AG09309 (cell line): ENCODE data around the gene URI1.

Experiments used
- DNase-seq: peaks from one replicate; pipeline ENCODE4 v3.0.0-alpha.2; 2010; ENCODE audit warnings: low read depth
- H3K4me3 ChIP-seq: 2 replicates; pipeline ENCODE4 v1.5.1; 2011; ENCODE audit warnings: mild to moderate bottlenecking, low read depth, low read length, moderate library complexity; ENCODE audit not compliant: control insufficient read depth
- TF ChIP-seq, protein P1 (sequence below): IDR thresholded peaks from 2 replicates; pipeline ENCODE4 v1.5.1; 2011; ENCODE audit warnings: mild to moderate bottlenecking, low read depth, low read length, inconsistent platforms; ENCODE audit not compliant: insufficient read depth, control insufficient read depth; ENCODE audit errors: missing control alignments

Gene URI1

DNA sequence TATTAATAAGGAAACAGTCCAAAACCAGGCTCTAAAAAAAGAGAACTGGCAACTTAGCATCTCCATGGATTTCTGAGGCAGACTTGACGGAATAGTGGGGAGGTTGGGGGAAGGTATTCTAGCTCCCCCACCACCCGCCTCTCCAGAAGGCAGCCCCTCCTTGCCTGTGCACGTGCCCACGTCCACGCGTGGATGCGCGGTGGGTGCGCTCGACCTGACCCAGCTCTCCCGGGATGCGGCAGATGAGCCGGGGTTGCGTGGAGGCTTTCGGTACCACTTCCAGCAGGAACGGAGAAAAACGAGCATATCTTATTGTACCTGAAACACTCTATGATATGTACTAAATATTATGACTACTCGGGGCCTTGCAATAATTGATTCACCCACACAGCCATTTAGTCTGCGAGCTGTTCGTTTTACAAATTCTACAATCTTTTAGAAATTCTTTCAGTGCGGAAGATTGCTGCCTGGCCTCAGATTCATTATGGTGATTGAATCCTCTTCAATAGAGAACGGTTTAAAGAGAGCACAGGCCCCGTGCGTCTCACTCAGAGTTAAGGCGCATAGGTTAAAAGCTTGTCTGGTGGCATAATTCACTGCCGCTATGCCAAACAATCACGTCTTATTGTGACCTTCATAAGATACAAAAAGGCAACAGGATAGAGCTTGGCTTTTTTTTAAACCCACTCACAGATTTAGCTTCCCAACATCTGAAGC is 117.9 kb downstream of the URI1 start:
- TF ChIP-seq, protein P1, sequence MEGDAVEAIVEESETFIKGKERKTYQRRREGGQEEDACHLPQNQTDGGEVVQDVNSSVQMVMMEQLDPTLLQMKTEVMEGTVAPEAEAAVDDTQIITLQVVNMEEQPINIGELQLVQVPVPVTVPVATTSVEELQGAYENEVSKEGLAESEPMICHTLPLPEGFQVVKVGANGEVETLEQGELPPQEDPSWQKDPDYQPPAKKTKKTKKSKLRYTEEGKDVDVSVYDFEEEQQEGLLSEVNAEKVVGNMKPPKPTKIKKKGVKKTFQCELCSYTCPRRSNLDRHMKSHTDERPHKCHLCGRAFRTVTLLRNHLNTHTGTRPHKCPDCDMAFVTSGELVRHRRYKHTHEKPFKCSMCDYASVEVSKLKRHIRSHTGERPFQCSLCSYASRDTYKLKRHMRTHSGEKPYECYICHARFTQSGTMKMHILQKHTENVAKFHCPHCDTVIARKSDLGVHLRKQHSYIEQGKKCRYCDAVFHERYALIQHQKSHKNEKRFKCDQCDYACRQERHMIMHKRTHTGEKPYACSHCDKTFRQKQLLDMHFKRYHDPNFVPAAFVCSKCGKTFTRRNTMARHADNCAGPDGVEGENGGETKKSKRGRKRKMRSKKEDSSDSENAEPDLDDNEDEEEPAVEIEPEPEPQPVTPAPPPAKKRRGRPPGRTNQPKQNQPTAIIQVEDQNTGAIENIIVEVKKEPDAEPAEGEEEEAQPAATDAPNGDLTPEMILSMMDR: no peak
- DNase-seq: no peak
- H3K4me3 ChIP-seq: no peak overlapping the region

DNA sequence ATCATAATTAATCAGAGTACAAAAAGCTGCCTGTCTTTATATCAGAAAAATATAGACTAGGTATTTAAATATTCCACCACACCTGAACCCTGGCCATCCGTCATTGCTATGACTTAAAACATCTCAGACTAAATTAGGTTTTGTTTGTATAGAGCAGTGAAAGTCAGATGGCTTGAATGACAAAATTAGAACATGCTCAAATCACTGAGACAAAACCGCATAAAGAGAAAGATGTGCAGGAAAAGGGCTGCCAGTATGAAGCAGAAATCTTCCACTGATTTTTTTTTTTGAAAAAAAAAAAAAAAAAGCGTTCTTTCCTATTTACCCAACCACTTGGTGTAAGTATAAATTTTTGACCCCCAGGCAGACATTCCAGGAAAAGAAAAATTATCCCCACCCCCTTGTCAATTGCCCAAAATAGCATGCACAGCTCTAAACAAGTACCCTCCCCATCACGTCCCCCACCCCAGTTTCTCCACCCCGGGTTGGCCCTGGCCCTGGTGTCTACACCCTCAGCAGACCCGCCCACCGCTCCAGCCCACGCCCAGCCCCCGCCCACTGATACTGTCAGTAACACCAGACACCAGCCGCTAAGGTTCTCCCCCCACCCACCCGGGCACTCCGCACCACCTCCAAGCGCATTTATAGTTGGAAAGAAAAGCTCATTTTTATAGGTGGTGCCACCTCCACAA is 118.6 kb downstream of the URI1 start:
- TF ChIP-seq, protein P1: no peak
- no peak overlapping the region for H3K4me3 ChIP-seq
- DNase-seq: no peak

DNA sequence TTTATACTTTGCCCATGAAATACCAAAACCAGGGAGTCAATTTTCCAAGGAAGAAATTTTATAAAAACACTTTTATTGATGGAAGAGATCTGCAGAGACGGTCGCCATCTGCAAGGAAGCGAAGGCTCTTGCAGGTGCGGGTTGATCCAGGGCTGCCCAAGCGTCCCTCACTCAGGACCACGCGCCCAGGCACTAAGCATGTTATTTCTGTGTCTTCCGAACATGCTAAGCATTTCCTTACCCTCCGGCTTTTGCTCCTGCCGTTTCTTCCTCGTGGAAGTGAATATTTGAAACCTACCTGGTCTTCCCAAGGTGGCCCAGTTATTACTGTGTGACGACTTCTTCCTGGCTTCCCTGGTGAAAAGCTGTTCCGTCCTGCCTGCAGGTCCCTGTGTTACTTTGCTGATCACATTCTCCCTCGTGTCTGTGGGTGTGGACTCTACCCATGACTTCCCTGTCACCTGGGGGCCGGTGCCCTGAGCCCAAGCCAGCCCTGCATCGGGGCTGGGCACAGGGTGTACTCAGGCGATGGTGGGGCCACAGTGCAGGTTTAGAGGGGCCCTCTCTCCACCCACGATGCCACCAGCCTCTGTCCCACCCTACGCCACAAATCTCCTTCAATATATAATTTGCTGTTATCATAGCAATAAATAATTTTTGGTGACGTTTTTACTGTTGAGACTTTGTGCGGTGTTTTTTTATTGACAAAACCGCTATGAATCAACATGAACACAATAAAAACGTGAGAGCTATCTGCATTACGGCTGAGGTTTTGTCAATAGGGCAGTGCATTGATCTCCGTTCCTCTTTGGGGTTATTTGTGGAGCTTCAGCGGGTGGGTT is 119.4 kb downstream of the URI1 start:
- DNase-seq: no peak
- TF ChIP-seq, protein P1: no peak
- no peak overlapping the region for H3K4me3 ChIP-seq

DNA sequence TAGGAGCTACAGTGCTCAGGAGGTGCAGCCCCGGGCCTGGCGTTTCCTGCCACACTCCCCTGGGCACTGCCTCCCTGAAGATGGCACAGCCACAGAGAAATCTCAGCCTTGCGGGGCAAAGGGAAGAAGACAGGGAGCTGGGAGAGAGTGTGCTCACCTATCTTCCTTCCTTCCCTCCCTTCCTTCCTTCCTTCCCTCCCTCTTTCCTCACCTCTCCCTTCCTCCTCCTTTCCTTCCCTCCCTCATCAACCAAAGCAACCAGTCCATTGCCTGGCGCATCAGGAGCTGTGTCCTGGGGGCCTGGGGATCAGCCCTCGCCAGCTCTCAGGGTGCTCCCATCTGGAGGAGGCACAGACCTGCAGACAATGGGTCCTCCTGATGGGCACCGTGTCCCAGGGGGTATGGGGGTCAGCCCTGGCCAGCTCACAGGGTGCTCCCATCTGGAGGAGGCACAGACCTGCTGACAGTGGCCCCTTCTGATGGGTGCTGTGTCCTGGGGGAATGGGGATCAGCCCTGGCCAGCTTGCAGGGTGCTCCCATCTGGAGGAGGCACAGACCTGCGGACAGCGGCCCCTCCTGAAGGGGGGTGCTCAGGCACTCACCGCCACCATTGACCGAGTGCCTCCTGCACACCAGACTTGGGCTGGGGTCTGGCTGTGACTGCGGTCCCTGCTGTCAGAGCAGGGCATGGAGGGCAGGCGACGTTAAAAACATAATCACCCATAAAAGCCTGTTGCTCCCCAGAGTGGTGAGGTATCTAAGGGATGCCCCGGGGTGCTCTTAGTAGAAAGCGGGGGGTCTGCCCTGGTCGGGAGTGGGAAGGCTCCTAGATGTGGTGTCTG is 120.2 kb downstream of the URI1 start:
- TF ChIP-seq, protein P1: no peak
- no peak for DNase-seq
- no peak overlapping the region for H3K4me3 ChIP-seq

DNA sequence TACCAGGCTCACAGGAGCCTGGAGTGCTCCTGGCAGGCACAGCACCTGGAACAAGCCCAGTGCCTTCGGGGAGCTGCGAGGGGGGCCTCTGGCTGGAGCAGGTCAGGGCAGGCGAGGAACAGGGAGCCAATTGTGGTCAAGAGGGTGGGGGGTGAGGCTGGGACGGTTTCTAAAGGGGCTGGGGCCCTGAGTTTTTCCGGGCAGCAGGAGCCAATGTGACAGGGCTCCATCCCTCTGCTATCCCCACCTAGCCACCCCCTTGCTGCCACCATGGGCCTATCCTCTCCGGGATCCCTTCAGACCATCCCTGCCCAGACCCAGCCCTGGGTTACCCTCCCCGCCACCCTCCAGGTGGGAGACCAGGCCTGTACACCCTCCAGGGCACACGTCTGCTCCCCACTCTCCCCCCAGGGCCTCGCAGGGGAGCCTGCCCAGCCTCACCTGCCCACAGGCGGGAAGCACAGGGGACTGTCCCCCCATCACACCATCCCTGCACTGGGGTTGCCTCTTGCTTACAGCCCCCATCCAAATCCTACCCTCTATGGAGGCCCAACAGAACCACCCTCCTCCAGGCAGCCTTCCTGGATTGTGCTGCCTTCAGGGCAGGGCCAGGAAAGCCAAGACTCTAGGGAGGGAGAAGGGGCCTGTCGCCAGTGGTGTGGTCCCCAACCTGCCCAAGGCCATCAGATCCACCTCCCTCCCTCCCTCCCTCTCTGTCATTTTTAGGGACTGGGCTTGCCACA is 121.0 kb downstream of the URI1 start:
- no peak overlapping the region for H3K4me3 ChIP-seq
- no peak for DNase-seq
- TF ChIP-seq, protein P1: no peak
